DOHH2 (cell line): ENCODE results near the gene SELENOK.

Experiments used
- EZH2phosphoT487 ChIP-seq: fragments of 200-600 bp; sonication (generic); IDR thresholded peaks from 2 replicates; pipeline ENCODE4 v1.6.1; 2017; ENCODE audit warnings: borderline replicate concordance, mild to moderate bottlenecking, antibody characterized with exemption, low read length, moderate library complexity, mixed read lengths
- TF ChIP-seq, protein P1 (sequence below): fragments of 200-600 bp; sonication (generic); IDR thresholded peaks from one replicate; pipeline ENCODE4 v1.5.1; 2014; ENCODE audit warnings: antibody characterized with exemption, mild to moderate bottlenecking, low read depth, low read length; ENCODE audit not compliant: poor library complexity, severe bottlenecking

DNA sequence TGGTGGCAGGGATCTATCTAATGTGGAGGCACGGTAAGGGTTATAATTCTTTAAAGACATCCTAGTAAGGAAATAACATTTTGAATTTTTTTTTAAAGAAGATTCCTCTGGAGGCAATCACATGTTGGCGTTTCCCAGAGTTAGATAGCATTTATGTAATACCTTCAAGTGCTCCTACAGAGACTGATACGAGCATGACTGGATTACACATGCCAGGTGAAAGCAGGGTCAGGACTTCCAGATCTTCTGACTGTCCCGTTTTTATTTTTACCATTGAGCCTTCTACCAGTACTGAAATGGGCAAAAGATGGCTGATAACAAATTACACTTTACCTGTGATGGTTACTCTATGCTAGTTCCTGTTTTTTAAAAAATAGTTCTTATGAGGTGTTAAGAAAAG lies 31.5 kb downstream of the SELENOK start:
- TF ChIP-seq, protein P1, sequence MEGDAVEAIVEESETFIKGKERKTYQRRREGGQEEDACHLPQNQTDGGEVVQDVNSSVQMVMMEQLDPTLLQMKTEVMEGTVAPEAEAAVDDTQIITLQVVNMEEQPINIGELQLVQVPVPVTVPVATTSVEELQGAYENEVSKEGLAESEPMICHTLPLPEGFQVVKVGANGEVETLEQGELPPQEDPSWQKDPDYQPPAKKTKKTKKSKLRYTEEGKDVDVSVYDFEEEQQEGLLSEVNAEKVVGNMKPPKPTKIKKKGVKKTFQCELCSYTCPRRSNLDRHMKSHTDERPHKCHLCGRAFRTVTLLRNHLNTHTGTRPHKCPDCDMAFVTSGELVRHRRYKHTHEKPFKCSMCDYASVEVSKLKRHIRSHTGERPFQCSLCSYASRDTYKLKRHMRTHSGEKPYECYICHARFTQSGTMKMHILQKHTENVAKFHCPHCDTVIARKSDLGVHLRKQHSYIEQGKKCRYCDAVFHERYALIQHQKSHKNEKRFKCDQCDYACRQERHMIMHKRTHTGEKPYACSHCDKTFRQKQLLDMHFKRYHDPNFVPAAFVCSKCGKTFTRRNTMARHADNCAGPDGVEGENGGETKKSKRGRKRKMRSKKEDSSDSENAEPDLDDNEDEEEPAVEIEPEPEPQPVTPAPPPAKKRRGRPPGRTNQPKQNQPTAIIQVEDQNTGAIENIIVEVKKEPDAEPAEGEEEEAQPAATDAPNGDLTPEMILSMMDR, result no peak
- TF ChIP-seq EZH2phosphoT487, result no peak
